Measurements from ENCODE around the gene MAB21L4. TPM values are rescaled to one million over a fixed set of nuclear protein-coding genes. Genes with fewer than 3 reads are reported as not detected.

MAB21L4 gene
- total RNA-seq, 2 donors from 2014 or later = 1.1 to 3.5 TPM

- TF ChIP-seq POLR2AphosphoS5 (IDR thresholded peaks at IDR 0.05) (no peak), POLR2A (IDR thresholded peaks at IDR 0.05) (no peak), CTCF (IDR thresholded peaks at IDR 0.05) (no peak)
- Histone ChIP-seq H3K9me3 (no peaks in the 10 kb centered on the region), H3K4me3 (no peak overlapping the region), H3K27ac (no peak overlapping the region), H3K27me3 (replicated peaks; ENCODE audit: insufficient read depth) (no peaks in the 10 kb centered on the region), H3K36me3 (no peaks in the 10 kb centered on the region), H3K4me1 (replicated peaks) (no peaks in the 10 kb centered on the region)
- 94% methylated on average over 10 of the region's 10 CpGs for WGBS
- intact Hi-C loops (cut with DNase I) = no loop called here
- no peak for DNase-seq (ENCODE audit: low spot score)
These were observed 37.1 kb downstream of the MAB21L4 start for GRCh38 chr2:240858871-240859270.

- Histone ChIP-seq H3K27me3 (replicated peaks; ENCODE audit: insufficient read depth) (no peaks in the 10 kb centered on the region), H3K4me1 (replicated peaks) (no peaks in the 10 kb centered on the region), H3K9me3 (no peaks in the 10 kb centered on the region), H3K36me3 (no peaks in the 10 kb centered on the region), H3K4me3 (no peak overlapping the region), H3K27ac (no peak overlapping the region)
- TF ChIP-seq CTCF (IDR thresholded peaks at IDR 0.05) (no peak), POLR2A (IDR thresholded peaks at IDR 0.05) (no peak), POLR2AphosphoS5 (IDR thresholded peaks at IDR 0.05) (no peak)
- WGBS = 89% methylated on average over 13 of the region's 13 CpGs
- DNase-seq (ENCODE audit: low spot score) = no peak
- intact Hi-C loops (cut with DNase I) = no loop called here
These were observed 37.6 kb downstream of the MAB21L4 start for GRCh38 chr2:240858321-240858720.

GRCh38 chr2:240857039-240858008 lies 38.6 kb downstream of the MAB21L4 start:
- 77% methylated on average over 21 of the region's 21 CpGs for WGBS
- no peak overlapping the region for H3K4me3 ChIP-seq
- no peak for TF ChIP-seq CTCF (IDR thresholded peaks at IDR 0.05)
- no peak for TF ChIP-seq POLR2A (IDR thresholded peaks at IDR 0.05)
- no peak for TF ChIP-seq POLR2AphosphoS5 (IDR thresholded peaks at IDR 0.05)
- no peak for DNase-seq (ENCODE audit: low spot score)
- no peaks in the 10 kb centered on the region for H3K9me3 ChIP-seq
- H3K4me1 ChIP-seq (replicated peaks) = no peaks in the 10 kb centered on the region
- H3K27me3 ChIP-seq (replicated peaks; ENCODE audit: insufficient read depth) = no peaks in the 10 kb centered on the region
- intact Hi-C loops (cut with DNase I) = no loop called here
- no peaks in the 10 kb centered on the region for H3K36me3 ChIP-seq
- no peak overlapping the region for H3K27ac ChIP-seq

- Histone ChIP-seq H3K4me1 (replicated peaks) (no peaks in the 10 kb centered on the region), H3K27ac (no peak overlapping the region), H3K9me3 (no peaks in the 10 kb centered on the region), H3K4me3 (no peak overlapping the region), H3K36me3 (no peaks in the 10 kb centered on the region), H3K27me3 (replicated peaks; ENCODE audit: insufficient read depth) (no peaks in the 10 kb centered on the region)
- intact Hi-C loops (cut with DNase I) = no loop called here
- no peak for DNase-seq (ENCODE audit: low spot score)
- TF ChIP-seq POLR2AphosphoS5 (IDR thresholded peaks at IDR 0.05) = no peak
- TF ChIP-seq CTCF (IDR thresholded peaks at IDR 0.05) = no peak
- TF ChIP-seq POLR2A (IDR thresholded peaks at IDR 0.05) = no peak
- 77% methylated on average over 20 of the region's 21 CpGs for WGBS
These were observed 39.6 kb downstream of the MAB21L4 start for GRCh38 chr2:240856151-240856980.

Data from prostate gland (tissue), 2 donors.